ENCODE data around the gene OR5M8. TPM values are rescaled to one million over a fixed set of nuclear protein-coding genes. Genes with fewer than 3 reads are reported as not detected.

The OR5M8 gene
- total RNA-seq, 1 donor from 2014 or later: not detected

- Histone ChIP-seq H3K27ac (ENCODE audit: low read depth, low read length) (no peak within 1 kb of the TSS), H3K36me3 (ENCODE audit: control insufficient read depth in 3 of 3, insufficient read depth in 3 of 3, low read length in 3 of 3) (no peaks in the 10 kb centered on the region), H3K4me1 (ENCODE audit: control insufficient read depth in 3 of 3, insufficient read depth in 3 of 3, low read length in 3 of 3) (no peaks in the 10 kb centered on the region), H3K27me3 (ENCODE audit: control insufficient read depth in 3 of 3, insufficient read depth in 3 of 3, low read length in 3 of 3) (no peaks in the 10 kb centered on the region), H3K9ac (ENCODE audit: low read depth in 1 of 3, low read length in 3 of 3) (no peak within 1 kb of the TSS), H3K9me3 (ENCODE audit: control insufficient read depth in 3 of 3, low read length in 3 of 3) (no peaks in the 10 kb centered on the region), H3K4me3 (ENCODE audit: low read length in 3 of 3) (no peak within 1 kb of the TSS)
Measured at GRCh38 chr11:56473252-56473651, 17.9 kb downstream of the OR5M8 start, which contains the start of gene OR5M3. Gene OR5M3 (minus strand): TSS chr11:56473352. CDS start chr11:56470497, 2,855 bp downstream.

- H3K9me3 ChIP-seq (ENCODE audit: control insufficient read depth in 3 of 3, low read length in 3 of 3): no peaks in the 10 kb centered on the region
- H3K4me1 ChIP-seq (ENCODE audit: control insufficient read depth in 3 of 3, insufficient read depth in 3 of 3, low read length in 3 of 3): no peaks in the 10 kb centered on the region
- H3K27ac ChIP-seq (ENCODE audit: low read depth, low read length): no peak overlapping the region
- no peak overlapping the region for H3K9ac ChIP-seq (ENCODE audit: low read depth in 1 of 3, low read length in 3 of 3)
- no peak overlapping the region for H3K4me3 ChIP-seq (ENCODE audit: low read length in 3 of 3)
- H3K36me3 ChIP-seq (ENCODE audit: control insufficient read depth in 3 of 3, insufficient read depth in 3 of 3, low read length in 3 of 3): no peaks in the 10 kb centered on the region
- no peaks in the 10 kb centered on the region for H3K27me3 ChIP-seq (ENCODE audit: control insufficient read depth in 3 of 3, insufficient read depth in 3 of 3, low read length in 3 of 3)
Measured at GRCh38 chr11:56457076-56457475, 34.1 kb downstream of the OR5M8 start.

GRCh38 chr11:56453521-56453920 lies 37.6 kb downstream of the OR5M8 start:
- Histone ChIP-seq H3K4me3 (ENCODE audit: low read length in 3 of 3) (no peak overlapping the region), H3K9me3 (ENCODE audit: control insufficient read depth in 3 of 3, low read length in 3 of 3) (no peaks in the 10 kb centered on the region), H3K27ac (ENCODE audit: low read depth, low read length) (no peak overlapping the region), H3K4me1 (ENCODE audit: control insufficient read depth in 3 of 3, insufficient read depth in 3 of 3, low read length in 3 of 3) (no peaks in the 10 kb centered on the region), H3K27me3 (ENCODE audit: control insufficient read depth in 3 of 3, insufficient read depth in 3 of 3, low read length in 3 of 3) (no peaks in the 10 kb centered on the region), H3K36me3 (ENCODE audit: control insufficient read depth in 3 of 3, insufficient read depth in 3 of 3, low read length in 3 of 3) (no peaks in the 10 kb centered on the region), H3K9ac (ENCODE audit: low read depth in 1 of 3, low read length in 3 of 3) (no peak overlapping the region)

Other genes starting within 250 kb of the OR5M8 start
- gene OR5T3, start 239.1 kb downstream of the OR5M8 start, total RNA-seq: not detected
- not detected for gene OR5T1, start 217.2 kb downstream of the OR5M8 start, total RNA-seq
- gene OR8H1, start 199.1 kb downstream of the OR5M8 start, total RNA-seq: not detected
- gene OR8K3, start 176.2 kb downstream of the OR5M8 start, total RNA-seq: not detected
- not detected for gene OR8K1, start 145.3 kb downstream of the OR5M8 start, total RNA-seq
- not detected for gene OR8J1, start 137.1 kb downstream of the OR5M8 start, total RNA-seq
- not detected for gene OR8U1, start 115.7 kb downstream of the OR5M8 start, total RNA-seq
- gene OR5AL1, start 78.7 kb downstream of the OR5M8 start, total RNA-seq: not detected
- gene OR5M3, start 18.0 kb downstream of the OR5M8 start, total RNA-seq: not detected
- not detected for gene OR5M11, start 51.9 kb upstream of the OR5M8 start, total RNA-seq
- gene OR5M10, start 86.4 kb upstream of the OR5M8 start, total RNA-seq: not detected
- not detected for gene OR5M1, start 123.5 kb upstream of the OR5M8 start, total RNA-seq
- not detected for gene OR5AP2, start 151.1 kb upstream of the OR5M8 start, total RNA-seq
- not detected for gene OR5AR1, start 172.3 kb upstream of the OR5M8 start, total RNA-seq
- gene OR9G1, start 207.7 kb upstream of the OR5M8 start, total RNA-seq: not detected